Large intestine (tissue), 3 donors: ENCODE data around the gene FXYD7. TPM values are rescaled to one million over a fixed set of nuclear protein-coding genes. Genes with fewer than 3 reads are reported as not detected.

ENCODE experiments used
- DNase-seq, 2 donors: peaks; one replicate each; pipeline versions ENCODE4 v3.0.0 to v3.0.0-alpha.2; 2013
- H3K27ac ChIP-seq: one replicate; pipeline ENCODE4 v1.5.1; 2013; ENCODE audit warnings: low read length
- H3K27me3 ChIP-seq: 2 replicates; pipeline ENCODE4 v1.6.1; 2013; ENCODE audit warnings: low read length; ENCODE audit not compliant: control insufficient read depth, insufficient read depth
- H3K36me3 ChIP-seq: 2 replicates; pipeline ENCODE4 v1.6.1; 2013; ENCODE audit warnings: low read length; ENCODE audit not compliant: control insufficient read depth, insufficient read depth
- H3K4me1 ChIP-seq: one replicate; pipeline ENCODE4 v1.6.1; 2013; ENCODE audit warnings: low read length; ENCODE audit not compliant: control insufficient read depth, insufficient read depth
- H3K4me3 ChIP-seq: one replicate; pipeline ENCODE4 v1.5.1; 2013; ENCODE audit warnings: low read length
- H3K9me3 ChIP-seq: one replicate; pipeline ENCODE4 v1.6.1; 2013; ENCODE audit warnings: mild to moderate bottlenecking, low read depth, low read length, moderate library complexity; ENCODE audit not compliant: control insufficient read depth
- WGBS: methylation state at CpG from one replicate; pipeline ENCODE4 v1.1.5; 2013; ENCODE audit warnings: low lambda C conversion rate; ENCODE audit not compliant: insufficient coverage; 5-methylcytosine and 5-hydroxymethylcytosine counted together
- polyA plus RNA-seq: library from polyadenylated mRNA; unstranded; fragments of 120-200 nt; gene quantifications from one replicate; pipeline ENCODE4 v1.2.1, GENCODE V29; 2013

Gene FXYD7
- polyA plus RNA-seq, 1 donor = 7.6 TPM

- Histone ChIP-seq H3K4me3 (no peak overlapping the region), H3K4me1 (peaks cover 21% of the 10 kb centered on the region), H3K27ac (no peak overlapping the region), H3K36me3 (peaks cover 4% of the 10 kb centered on the region), H3K27me3 (peaks cover 41% of the 10 kb centered on the region), H3K9me3 (no peaks in the 10 kb centered on the region)
- no peak for DNase-seq
- 83% methylated on average over 1 of the region's 6 CpGs for WGBS
Observed at GRCh38 chr19:35155981-35156672, 13.1 kb downstream of the FXYD7 start.

GRCh38 chr19:35156673-35157014, 13.6 kb downstream of the FXYD7 start:
- no peak for DNase-seq
- Histone ChIP-seq H3K27me3 (peaks cover 37% of the 10 kb centered on the region), H3K9me3 (no peaks in the 10 kb centered on the region), H3K4me1 (peaks cover 21% of the 10 kb centered on the region), H3K4me3 (no peak overlapping the region), H3K27ac (no peak overlapping the region), H3K36me3 (peaks cover 7% of the 10 kb centered on the region)
- WGBS = no CpG with 5 or more reads among the region's 7 CpGs

- H3K27ac ChIP-seq = no peak overlapping the region
- peaks cover 21% of the 10 kb centered on the region for H3K4me1 ChIP-seq
- DNase-seq = no peak
- H3K27me3 ChIP-seq = peaks cover 33% of the 10 kb centered on the region
- H3K4me3 ChIP-seq = no peak overlapping the region
- peaks cover 8% of the 10 kb centered on the region for H3K36me3 ChIP-seq
- WGBS = 100% methylated on average over 1 of the region's 4 CpGs
- no peaks in the 10 kb centered on the region for H3K9me3 ChIP-seq
Observed at GRCh38 chr19:35157431-35157830, 14.4 kb downstream of the FXYD7 start.

GRCh38 chr19:35159606-35160005, 16.6 kb downstream of the FXYD7 start:
- H3K9me3 ChIP-seq = peaks cover 5% of the 10 kb centered on the region
- peaks cover 8% of the 10 kb centered on the region for H3K36me3 ChIP-seq

GRCh38 chr19:35160629-35161433, 17.8 kb downstream of the FXYD7 start:
- Histone ChIP-seq H3K4me3 (no peak overlapping the region), H3K36me3 (peaks cover 12% of the 10 kb centered on the region)
- 93% methylated on average over 2 of the region's 9 CpGs for WGBS

More at GRCh38 chr19:35159606-35160005, 16.6 kb downstream of the FXYD7 start:
- no peak overlapping the region for H3K27ac ChIP-seq
- no peak overlapping the region for H3K4me3 ChIP-seq
- 100% methylated on average over 1 of the region's 8 CpGs for WGBS
- peaks cover 12% of the 10 kb centered on the region for H3K4me1 ChIP-seq
- DNase-seq = no peak
- peaks cover 14% of the 10 kb centered on the region for H3K27me3 ChIP-seq

GRCh38 chr19:35161434-35161743, 18.3 kb downstream of the FXYD7 start:
- WGBS = no CpG with 5 or more reads among the region's 2 CpGs
- H3K27ac ChIP-seq = no peak overlapping the region
- H3K4me3 ChIP-seq = no peak overlapping the region
- H3K4me1 ChIP-seq = no peaks in the 10 kb centered on the region
- peaks cover 13% of the 10 kb centered on the region for H3K9me3 ChIP-seq
- DNase-seq = no peak
- H3K36me3 ChIP-seq = peaks cover 13% of the 10 kb centered on the region
- no peaks in the 10 kb centered on the region for H3K27me3 ChIP-seq

More at GRCh38 chr19:35160629-35161433, 17.8 kb downstream of the FXYD7 start:
- Histone ChIP-seq H3K9me3 (peaks cover 8% of the 10 kb centered on the region), H3K27me3 (peaks cover 2% of the 10 kb centered on the region), H3K4me1 (peaks cover under 1% of the 10 kb centered on the region), H3K27ac (no peak overlapping the region)
- DNase-seq = no peak

- Histone ChIP-seq H3K36me3 (peaks cover 12% of the 10 kb centered on the region), H3K4me3 (no peak overlapping the region), H3K4me1 (no peaks in the 10 kb centered on the region), H3K9me3 (peaks cover 13% of the 10 kb centered on the region), H3K27ac (no peak overlapping the region), H3K27me3 (no peaks in the 10 kb centered on the region)
- DNase-seq = no peak
- 80% methylated on average over 1 of the region's 6 CpGs for WGBS
Observed at GRCh38 chr19:35162471-35163326, 19.6 kb downstream of the FXYD7 start.

- no peaks in the 10 kb centered on the region for H3K4me1 ChIP-seq
- H3K4me3 ChIP-seq = no peak overlapping the region
- no peak for DNase-seq
- peaks cover 13% of the 10 kb centered on the region for H3K9me3 ChIP-seq
- no peak overlapping the region for H3K27ac ChIP-seq
- no peaks in the 10 kb centered on the region for H3K27me3 ChIP-seq
- no CpG with 5 or more reads among the region's 2 CpGs for WGBS
- H3K36me3 ChIP-seq = peaks cover 10% of the 10 kb centered on the region
Observed at GRCh38 chr19:35164418-35164817, 21.4 kb downstream of the FXYD7 start.

- H3K9me3 ChIP-seq = peaks cover 13% of the 10 kb centered on the region
- no peaks in the 10 kb centered on the region for H3K4me1 ChIP-seq
- no peak for DNase-seq
- H3K36me3 ChIP-seq = peaks cover 10% of the 10 kb centered on the region
- H3K27me3 ChIP-seq = no peaks in the 10 kb centered on the region
- no peak overlapping the region for H3K4me3 ChIP-seq
- H3K27ac ChIP-seq = no peak overlapping the region
- WGBS = no CpG with 5 or more reads among the region's 5 CpGs
Observed at GRCh38 chr19:35165200-35166058, 22.4 kb downstream of the FXYD7 start.
